HG03342 (cell line): ENCODE measurements around the gene GLRA3.
A peak's percentile ranks its signal among the peaks of the same experiment; 100 is the strongest.
"Not testable (repeated sequence)": the region's sequence is repeated elsewhere in the genome, so short reads cannot be mapped to it uniquely, and the experiment has no call there.

ENCODE experiments used
- ATAC-seq: cut with Tn5 transposase; IDR thresholded peaks from one replicate; pipeline ENCODE4 v1.9.1; 2021; ENCODE audit warnings: mild to moderate bottlenecking, moderate library complexity; ENCODE audit not compliant: unreplicated experiment

The GLRA3 gene

GRCh38 chr4:174669270-174669669, 159.8 kb downstream of the GLRA3 start:
- ATAC-seq = no peak

- no peak for ATAC-seq
Observed at GRCh38 chr4:174665799-174666198, 163.2 kb downstream of the GLRA3 start.

- no peak for ATAC-seq
Observed at GRCh38 chr4:174663216-174663615, 165.8 kb downstream of the GLRA3 start.

- no peak for ATAC-seq
Observed at GRCh38 chr4:174658246-174658645, 170.8 kb downstream of the GLRA3 start.

GRCh38 chr4:174657472-174657871, 171.6 kb downstream of the GLRA3 start:
- no peak for ATAC-seq

GRCh38 chr4:174654634-174655033, 174.4 kb downstream of the GLRA3 start:
- no peak for ATAC-seq

- no peak for ATAC-seq
Observed at GRCh38 chr4:174650711-174651355, 178.2 kb downstream of the GLRA3 start.

GRCh38 chr4:174648812-174649211, 180.2 kb downstream of the GLRA3 start:
- no peak for ATAC-seq

- no peak for ATAC-seq
Observed at GRCh38 chr4:174646326-174646725, 182.7 kb downstream of the GLRA3 start.

GRCh38 chr4:174640146-174640545, 188.9 kb downstream of the GLRA3 start:
- no peak for ATAC-seq

GRCh38 chr4:174635732-174636131, 193.3 kb downstream of the GLRA3 start:
- no peak for ATAC-seq

- ATAC-seq = no peak
Observed at GRCh38 chr4:174633399-174633798, 195.6 kb downstream of the GLRA3 start.

- ATAC-seq = peak; percentile 80
Observed at GRCh38 chr4:174631901-174632758, 196.9 kb downstream of the GLRA3 start.

GRCh38 chr4:174629907-174630450, 199.1 kb downstream of the GLRA3 start:
- ATAC-seq = not testable (repeated sequence)

- ATAC-seq = no peak
Observed at GRCh38 chr4:174629265-174629664, 199.8 kb downstream of the GLRA3 start.

GRCh38 chr4:174628191-174628590, 200.9 kb downstream of the GLRA3 start:
- no peak for ATAC-seq

- ATAC-seq = no peak
Observed at GRCh38 chr4:174627473-174627872, 201.6 kb downstream of the GLRA3 start.

- no peak for ATAC-seq
Observed at GRCh38 chr4:174626342-174627008, 202.6 kb downstream of the GLRA3 start.

- ATAC-seq = no peak
Observed at GRCh38 chr4:174616661-174617060, 212.4 kb downstream of the GLRA3 start.

- no peak for ATAC-seq
Observed at GRCh38 chr4:174613979-174614378, 215.1 kb downstream of the GLRA3 start.

GRCh38 chr4:174611792-174612191, 217.3 kb downstream of the GLRA3 start:
- ATAC-seq = no peak
